IMR-90 (cell line): ENCODE results near the gene RAD18. TPM values are rescaled to one million over a fixed set of nuclear protein-coding genes. Genes with fewer than 3 reads are reported as not detected.

Source experiments
- ATAC-seq: fragments of 200-7000 bp; cut with Tn5 transposase; 2 replicates; pipeline ENCODE4 v1.9.1; 2020; ENCODE audit warnings: low read depth, mild to moderate bottlenecking, moderate library complexity
- BruUV-seq: library from RNA; stranded (reverse); fragments of 400-500 nt; replicated peaks from 2 replicates; lab custom pipeline; 2021; lab: Mats Ljungman, UMichigan
- CTCF ChIA-PET: fragments of 300-600 bp; formaldehyde crosslinking; extraction: SDS; loops from one replicate; lab custom pipeline; 2021; ENCODE audit warnings: antibody characterized with exemption; lab: Yijun Ruan, JAX
- POLR2A ChIA-PET: fragments of 300-600 bp; sonication (Branson Sonifier 250); formaldehyde crosslinking; loops from one replicate; lab custom pipeline; 2022; ENCODE audit warnings: antibody characterized with exemption; ENCODE audit not compliant: unreplicated experiment; lab: Charles Lee
- DNase-seq: peaks from one replicate; pipeline ENCODE4 v3.0.0; 2013
- H2AFZ ChIP-seq: replicated peaks from 2 replicates; pipeline ENCODE3; 2013; ENCODE audit warnings: low read length, mild to moderate bottlenecking; ENCODE audit not compliant: poor library complexity
- H2AK5ac ChIP-seq: 2 replicates; pipeline ENCODE4 v1.6.1; 2013; ENCODE audit warnings: low read depth, low read length, inconsistent platforms
- H2AK9ac ChIP-seq: replicated peaks from 2 replicates; pipeline ENCODE3; 2013; ENCODE audit warnings: mild to moderate bottlenecking, low read depth, low read length, moderate library complexity; ENCODE audit not compliant: poor library complexity
- H2BK120ac ChIP-seq: 2 replicates; pipeline ENCODE4 v1.6.1; 2013; ENCODE audit warnings: low read depth, low read length, inconsistent platforms
- H2BK15ac ChIP-seq: 3 replicates; pipeline ENCODE4 v1.6.1; 2013; ENCODE audit warnings: low read depth, low read length, inconsistent platforms
- H2BK20ac ChIP-seq: 2 replicates; pipeline ENCODE4 v1.6.1; 2013; ENCODE audit warnings: low read depth, mild to moderate bottlenecking, inconsistent platforms, low read length, moderate library complexity
- H2BK5ac ChIP-seq: 2 replicates; pipeline ENCODE4 v1.6.1; 2013; ENCODE audit warnings: mild to moderate bottlenecking, low read depth, low read length, inconsistent platforms; ENCODE audit not compliant: poor library complexity, severe bottlenecking
- H3K14ac ChIP-seq: replicated peaks from 2 replicates; pipeline ENCODE4 v1.6.1; 2013; ENCODE audit warnings: low read depth, low read length, inconsistent platforms
- H3K18ac ChIP-seq: 2 replicates; pipeline ENCODE4 v1.6.1; 2013; ENCODE audit warnings: low read depth, low read length, control low read depth
- H3K23ac ChIP-seq: 2 replicates; pipeline ENCODE4 v1.6.1; 2013; ENCODE audit warnings: low read depth, low read length, inconsistent platforms
- H3K27ac ChIP-seq: 2 replicates; pipeline ENCODE4 v1.5.1; 2013; ENCODE audit warnings: mild to moderate bottlenecking, control low read depth, low read length; ENCODE audit not compliant: insufficient read depth
- H3K27me3 ChIP-seq: 2 replicates; pipeline ENCODE4 v1.6.1; 2013; ENCODE audit warnings: low read length; ENCODE audit not compliant: control insufficient read depth, insufficient read depth
- H3K36me3 ChIP-seq: 2 replicates; pipeline ENCODE4 v1.6.1; 2013; ENCODE audit warnings: low read length, mixed read lengths; ENCODE audit not compliant: control insufficient read depth, insufficient read depth
- H3K4ac ChIP-seq: 2 replicates; pipeline ENCODE4 v1.6.1; 2013; ENCODE audit warnings: low read depth, low read length, inconsistent platforms
- H3K4me1 ChIP-seq: 2 replicates; pipeline ENCODE4 v1.6.1; 2013; ENCODE audit warnings: low read length, mixed read lengths; ENCODE audit not compliant: control insufficient read depth, insufficient read depth
- H3K4me2 ChIP-seq: 2 replicates; pipeline ENCODE4 v1.6.1; 2013; ENCODE audit warnings: low read depth, mild to moderate bottlenecking, control low read depth, low read length, moderate library complexity
- H3K4me3 ChIP-seq: 2 replicates; pipeline ENCODE4 v1.5.1; 2013; ENCODE audit warnings: low read depth, mild to moderate bottlenecking, control low read depth, low read length, moderate library complexity; ENCODE audit not compliant: insufficient read depth
- H3K56ac ChIP-seq: 2 replicates; pipeline ENCODE4 v1.6.1; 2013; ENCODE audit warnings: low read length, inconsistent platforms; ENCODE audit not compliant: insufficient read depth; ENCODE audit errors: extremely low read depth
- H3K79me1 ChIP-seq, 2 experiments: 2 replicates each; pipeline ENCODE4 v1.6.1; 2013; ENCODE audit warnings: low read length in 2 of 2, inconsistent platforms in 1 of 2, low read depth in 1 of 2
- H3K9ac ChIP-seq: 2 replicates; pipeline ENCODE4 v1.6.1; 2013; ENCODE audit warnings: low read depth, low read length, control low read depth
- H3K9me1 ChIP-seq: 2 replicates; pipeline ENCODE4 v1.6.1; 2013; ENCODE audit warnings: low read length, inconsistent platforms; ENCODE audit not compliant: insufficient read depth
- H3K9me3 ChIP-seq: 2 replicates; pipeline ENCODE4 v1.6.1; 2013; ENCODE audit warnings: low read length; ENCODE audit not compliant: control insufficient read depth, insufficient read depth
- H4K20me1 ChIP-seq: 2 replicates; pipeline ENCODE4 v1.6.1; 2013; ENCODE audit warnings: low read length, inconsistent platforms; ENCODE audit not compliant: insufficient read depth
- H4K5ac ChIP-seq: 2 replicates; pipeline ENCODE4 v1.6.1; 2013; ENCODE audit warnings: mild to moderate bottlenecking, low read depth, low read length, control low read depth
- H4K8ac ChIP-seq, 2 experiments: 2 replicates each; pipeline ENCODE4 v1.6.1; 2013; ENCODE audit warnings: low read depth in 2 of 2, low read length in 2 of 2, control low read depth in 1 of 2, inconsistent platforms in 1 of 2
- H4K91ac ChIP-seq: 2 replicates; pipeline ENCODE4 v1.6.1; 2013; ENCODE audit warnings: low read depth, low read length, inconsistent platforms; ENCODE audit not compliant: insufficient read depth
- BHLHE40 ChIP-seq: fragments of 150-350 bp; IDR thresholded peaks from 2 replicates; pipeline ENCODE4 v1.6.1; 2016; ENCODE audit warnings: mild to moderate bottlenecking, low read depth, low read length
- CEBPB ChIP-seq: IDR thresholded peaks from 2 replicates; pipeline ENCODE4 v1.6.1; 2012; ENCODE audit warnings: low read depth, low read length, improper control_type of control experiment
- CHD1 ChIP-seq: IDR thresholded peaks from 2 replicates; pipeline ENCODE4 v1.6.1; 2012; ENCODE audit warnings: low read depth, low read length, improper control_type of control experiment
- FOS ChIP-seq: fragments of 150-350 bp; IDR thresholded peaks from 2 replicates; pipeline ENCODE4 v1.6.1; 2016; ENCODE audit warnings: low read depth, low read length
- MAFK ChIP-seq: IDR thresholded peaks from 2 replicates; pipeline ENCODE4 v1.6.1; 2012; ENCODE audit warnings: low read depth, low read length, improper control_type of control experiment
- MAZ ChIP-seq: IDR thresholded peaks from 2 replicates; pipeline ENCODE4 v1.6.1; 2012; ENCODE audit warnings: low read depth, mild to moderate bottlenecking, low read length, improper control_type of control experiment, moderate library complexity, borderline replicate concordance
- MXI1 ChIP-seq: IDR thresholded peaks from 2 replicates; pipeline ENCODE4 v1.6.1; 2012; ENCODE audit warnings: low read depth, mild to moderate bottlenecking, low read length, moderate library complexity, borderline replicate concordance
- NFE2L2 ChIP-seq: fragments of 150-350 bp; IDR thresholded peaks from 2 replicates; pipeline ENCODE4 v1.6.1; 2016; ENCODE audit warnings: low read depth, mild to moderate bottlenecking, low read length
- POLR2A ChIP-seq: IDR thresholded peaks from 2 replicates; pipeline ENCODE4 v1.6.1; 2012; ENCODE audit warnings: mild to moderate bottlenecking, low read depth, low read length
- RAD21 ChIP-seq: IDR thresholded peaks from 2 replicates; pipeline ENCODE4 v1.6.1; 2012; ENCODE audit warnings: low read length, improper control_type of control experiment
- RCOR1 ChIP-seq: IDR thresholded peaks from 2 replicates; pipeline ENCODE4 v1.6.1; 2012; ENCODE audit warnings: mild to moderate bottlenecking, low read length, improper control_type of control experiment; ENCODE audit not compliant: insufficient replicate concordance
- RFX5 ChIP-seq: IDR thresholded peaks from 2 replicates; pipeline ENCODE4 v1.8.0; 2012; ENCODE audit warnings: low read depth, mild to moderate bottlenecking, low read length, moderate library complexity
- SMC3 ChIP-seq: fragments of 150-350 bp; IDR thresholded peaks from 2 replicates; pipeline ENCODE4 v1.6.1; 2016; ENCODE audit warnings: low read depth, mild to moderate bottlenecking, antibody characterized with exemption, low read length, moderate library complexity
- USF2 ChIP-seq: fragments of 150-350 bp; IDR thresholded peaks from 2 replicates; pipeline ENCODE4 v1.6.1; 2017; ENCODE audit warnings: mild to moderate bottlenecking, antibody characterized with exemption, low read length, low read depth
- WGBS, 2 experiments: methylation state at CpG; one replicate each; pipeline versions ENCODE4 v1.1.5 to v1.1.7; 2013; ENCODE audit warnings: missing lambda C conversion rate in 2 of 2; ENCODE audit not compliant: insufficient read length in 1 of 2; ENCODE audit errors: extremely low coverage in 2 of 2; 5-methylcytosine and 5-hydroxymethylcytosine counted together
- dilution Hi-C: fragments of 300-500 bp; cut with HindIII; formaldehyde crosslinking; loops from one replicate; pipeline ENCODE4 v1.14.3; 2018; ENCODE audit warnings: low sequenced_read_pairs; ENCODE audit not compliant: unreplicated experiment
- in situ Hi-C: fragments of 300-500 bp; cut with MboI; formaldehyde crosslinking; loops from 3 replicates; pipeline ENCODE4 v1.14.3; 2019; ENCODE audit warnings: low sequenced_read_pairs, inconsistent platforms, mixed read lengths
- intact Hi-C: fragments of 100-400 bp; cut with micrococcal nuclease; formaldehyde crosslinking; loops from 2 replicates; pipeline ENCODE4 v1.10.0; 2022
- polyA plus RNA-seq, 3 experiments: library from polyadenylated mRNA; depleted of rRNA; stranded (reverse); fragments of >200 nt; gene quantifications; 2 replicates each; pipeline ENCODE4 v1.2.3, GENCODE V29; 2012; ENCODE audit warnings: low replicate concordance in 1 of 3
- total RNA-seq: library from RNA; depleted of rRNA; stranded (reverse); fragments of >200 nt; gene quantifications from 2 replicates; pipeline ENCODE4 v1.2.3, GENCODE V29; 2012
- TF ChIP-seq, protein P1 (sequence below): conservative IDR thresholded peaks from 2 replicates; pipeline ENCODE4 v1.5.1; 2012; ENCODE audit warnings: mild to moderate bottlenecking, low read depth, low read length, improper control_type of control experiment
- TF ChIP-seq, protein P2 (sequence below): fragments of 150-350 bp; IDR thresholded peaks from 2 replicates; pipeline ENCODE4 v1.6.1; 2016; ENCODE audit warnings: low read depth, mild to moderate bottlenecking, low read length, moderate library complexity, borderline replicate concordance

The RAD18 gene
- total and polyA plus RNA-seq, 2 of the 4 experiments (the other 2 are of a cell fraction): 8.2 to 17.2 TPM

GRCh38 chr3:8827641-8828040 lies 135.6 kb downstream of the RAD18 start:
- POLR2A ChIA-PET: no interaction called here
- no peak for DNase-seq
- Histone ChIP-seq H2BK5ac (no peak overlapping the region), H3K18ac (no peak overlapping the region), H4K91ac (no peak overlapping the region), H3K79me1 (no peaks in the 10 kb centered on the region), H2BK15ac (no peak overlapping the region), H3K56ac (no peak overlapping the region), H3K36me3 (no peaks in the 10 kb centered on the region), H2AFZ (no peak overlapping the region), H4K5ac (no peak overlapping the region), H3K9me3 (no peaks in the 10 kb centered on the region; the same call in 1 of the 2 replicates), H3K14ac (no peak overlapping the region), H3K4me2 (no peak overlapping the region), H3K4me1 (peaks cover 4% of the 10 kb centered on the region), H3K4me3 (no peak overlapping the region), H3K27ac (no peak overlapping the region), H2BK20ac (no peak overlapping the region), H3K27me3 (no peaks in the 10 kb centered on the region), H4K8ac (no peak overlapping the region), H3K9me1 (peaks cover 4% of the 10 kb centered on the region; the same call in 1 of the 2 replicates), H2AK5ac (no peak overlapping the region), H3K23ac (no peak overlapping the region), H3K9ac (no peak overlapping the region), H4K20me1 (no peaks in the 10 kb centered on the region), H3K4ac (no peak overlapping the region), H2BK120ac (no peak overlapping the region), H2AK9ac (no peak overlapping the region)
- WGBS, 2 experiments: no CpG with 5 or more reads among the region's 1 CpG
- CTCF ChIA-PET: no interaction called here
- no peak for TF ChIP-seq FOS
- TF ChIP-seq BHLHE40: no peak
- TF ChIP-seq POLR2A: no peak
- TF ChIP-seq CHD1: no peak
- TF ChIP-seq RFX5: no peak
- no peak for TF ChIP-seq MXI1
- no peak for TF ChIP-seq SMC3
- TF ChIP-seq, protein P1, sequence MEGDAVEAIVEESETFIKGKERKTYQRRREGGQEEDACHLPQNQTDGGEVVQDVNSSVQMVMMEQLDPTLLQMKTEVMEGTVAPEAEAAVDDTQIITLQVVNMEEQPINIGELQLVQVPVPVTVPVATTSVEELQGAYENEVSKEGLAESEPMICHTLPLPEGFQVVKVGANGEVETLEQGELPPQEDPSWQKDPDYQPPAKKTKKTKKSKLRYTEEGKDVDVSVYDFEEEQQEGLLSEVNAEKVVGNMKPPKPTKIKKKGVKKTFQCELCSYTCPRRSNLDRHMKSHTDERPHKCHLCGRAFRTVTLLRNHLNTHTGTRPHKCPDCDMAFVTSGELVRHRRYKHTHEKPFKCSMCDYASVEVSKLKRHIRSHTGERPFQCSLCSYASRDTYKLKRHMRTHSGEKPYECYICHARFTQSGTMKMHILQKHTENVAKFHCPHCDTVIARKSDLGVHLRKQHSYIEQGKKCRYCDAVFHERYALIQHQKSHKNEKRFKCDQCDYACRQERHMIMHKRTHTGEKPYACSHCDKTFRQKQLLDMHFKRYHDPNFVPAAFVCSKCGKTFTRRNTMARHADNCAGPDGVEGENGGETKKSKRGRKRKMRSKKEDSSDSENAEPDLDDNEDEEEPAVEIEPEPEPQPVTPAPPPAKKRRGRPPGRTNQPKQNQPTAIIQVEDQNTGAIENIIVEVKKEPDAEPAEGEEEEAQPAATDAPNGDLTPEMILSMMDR: no peak
- no peak for TF ChIP-seq CEBPB
- no peak for TF ChIP-seq MAZ
- TF ChIP-seq NFE2L2: no peak
- no peak for TF ChIP-seq RCOR1
- no peak for TF ChIP-seq USF2
- TF ChIP-seq RAD21: no peak
- TF ChIP-seq, protein P2, sequence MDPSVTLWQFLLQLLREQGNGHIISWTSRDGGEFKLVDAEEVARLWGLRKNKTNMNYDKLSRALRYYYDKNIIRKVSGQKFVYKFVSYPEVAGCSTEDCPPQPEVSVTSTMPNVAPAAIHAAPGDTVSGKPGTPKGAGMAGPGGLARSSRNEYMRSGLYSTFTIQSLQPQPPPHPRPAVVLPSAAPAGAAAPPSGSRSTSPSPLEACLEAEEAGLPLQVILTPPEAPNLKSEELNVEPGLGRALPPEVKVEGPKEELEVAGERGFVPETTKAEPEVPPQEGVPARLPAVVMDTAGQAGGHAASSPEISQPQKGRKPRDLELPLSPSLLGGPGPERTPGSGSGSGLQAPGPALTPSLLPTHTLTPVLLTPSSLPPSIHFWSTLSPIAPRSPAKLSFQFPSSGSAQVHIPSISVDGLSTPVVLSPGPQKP: no peak
- no peak for TF ChIP-seq MAFK
- BruUV-seq: no TSS peak
- in situ Hi-C loops: no loop called here
- intact Hi-C loops: no loop called here
- ATAC-seq: no peak
- dilution Hi-C loops: no loop called here
